HEK293T (cell line): ENCODE results near the gene ESYT1.

ENCODE experiments used
- ARNT ChIP-seq: fragments of 450-650 bp; IDR thresholded peaks from 2 replicates; pipeline ENCODE4 v1.6.1; 2017; ENCODE audit warnings: mild to moderate bottlenecking
- BHLHE40 ChIP-seq: fragments of 450-650 bp; IDR thresholded peaks from 2 replicates; pipeline ENCODE4 v1.6.1; 2016; ENCODE audit warnings: mild to moderate bottlenecking, moderate library complexity, borderline replicate concordance
- ELF4 ChIP-seq: fragments of 450-650 bp; IDR thresholded peaks from 2 replicates; pipeline ENCODE4 v1.6.1; 2017; ENCODE audit warnings: antibody characterized with exemption
- FOXA1 ChIP-seq: fragments of 450-650 bp; IDR thresholded peaks from 2 replicates; pipeline ENCODE4 v1.6.1; 2016; ENCODE audit warnings: mild to moderate bottlenecking
- TARDBP ChIP-seq: fragments of 450-650 bp; IDR thresholded peaks from 2 replicates; pipeline ENCODE4 v1.6.1; 2016

DNA sequence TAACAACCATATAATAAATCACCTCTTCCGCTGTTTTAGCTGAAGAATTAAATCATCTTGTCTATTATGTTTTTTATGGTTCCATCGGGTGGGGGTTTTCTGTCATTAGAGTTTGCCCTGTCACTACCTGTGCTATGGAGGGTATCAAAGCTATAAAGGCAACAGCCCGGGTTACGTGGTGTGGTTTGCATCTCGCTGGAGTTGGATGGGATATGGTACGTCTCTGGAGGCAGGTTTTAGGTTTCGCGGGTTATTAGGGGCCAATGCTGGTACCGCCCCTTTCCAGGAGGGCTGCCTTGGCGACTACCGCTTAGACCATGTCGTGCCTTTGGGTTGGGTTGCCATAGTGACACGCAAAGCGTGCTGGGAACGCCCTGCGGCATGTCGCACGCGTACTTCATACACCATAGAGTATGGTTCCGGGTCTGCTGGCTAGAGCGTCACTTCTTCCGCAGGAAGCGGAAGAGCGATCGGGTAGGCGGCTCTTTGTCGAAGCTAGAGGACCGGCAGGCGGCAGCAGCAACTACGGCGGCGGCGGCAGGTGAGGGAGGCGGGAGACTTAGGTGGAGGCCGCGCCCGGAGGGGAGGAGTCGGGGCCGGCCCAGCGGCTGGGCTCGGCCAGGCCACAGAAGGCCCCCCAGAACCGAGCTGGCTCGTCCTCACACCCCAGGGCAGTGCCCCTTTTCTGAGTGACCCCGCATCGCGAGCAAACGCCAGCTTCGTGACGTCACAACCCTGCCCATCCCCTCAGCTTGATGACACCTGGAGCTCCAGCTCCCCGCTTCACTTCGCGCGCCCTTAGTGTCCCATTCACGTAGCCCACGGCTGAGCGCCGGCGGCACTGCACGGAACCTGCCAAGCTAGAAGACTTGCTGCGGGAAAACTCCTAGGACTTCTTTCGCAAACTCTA is 10.0 kb upstream of the ESYT1 start, which contains the start of gene ZC3H10:
- TF ChIP-seq ARNT, result peak; percentile 92
- TF ChIP-seq TARDBP, result no peak
- peak; percentile 94 for TF ChIP-seq ELF4
- TF ChIP-seq FOXA1, result no peak
- no peak for TF ChIP-seq BHLHE40
